T1000 (cell line): ENCODE measurements around the gene CSF3R.
A peak's percentile ranks its signal among the peaks of the same experiment; 100 is the strongest.

Experiments used
- DNase-seq: peaks from one replicate; lab custom pipeline; 2025; ENCODE audit warnings: mixed read lengths; lab: John Stamatoyannopoulos, UW

CSF3R gene

DNA sequence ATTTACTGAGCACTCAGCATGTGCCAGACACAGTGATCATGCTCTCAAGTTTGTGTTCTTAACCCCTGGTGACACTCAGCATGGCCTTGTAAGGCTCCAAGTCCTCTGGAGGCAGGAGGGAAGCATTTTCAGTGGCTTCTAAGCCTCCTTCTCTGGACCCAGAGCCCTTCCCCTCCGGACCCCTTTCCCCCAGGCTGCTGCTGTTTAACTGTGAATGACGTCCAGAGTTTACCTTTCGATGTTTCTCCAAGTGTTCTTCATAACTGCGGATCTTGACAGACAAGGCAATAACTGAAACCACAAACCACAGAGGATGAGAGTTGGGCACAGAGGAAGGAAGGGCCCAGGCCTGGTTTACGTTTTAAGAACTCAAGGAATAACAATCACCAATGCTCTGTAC is 25.0 kb downstream of the CSF3R start:
- no peak for DNase-seq

DNA sequence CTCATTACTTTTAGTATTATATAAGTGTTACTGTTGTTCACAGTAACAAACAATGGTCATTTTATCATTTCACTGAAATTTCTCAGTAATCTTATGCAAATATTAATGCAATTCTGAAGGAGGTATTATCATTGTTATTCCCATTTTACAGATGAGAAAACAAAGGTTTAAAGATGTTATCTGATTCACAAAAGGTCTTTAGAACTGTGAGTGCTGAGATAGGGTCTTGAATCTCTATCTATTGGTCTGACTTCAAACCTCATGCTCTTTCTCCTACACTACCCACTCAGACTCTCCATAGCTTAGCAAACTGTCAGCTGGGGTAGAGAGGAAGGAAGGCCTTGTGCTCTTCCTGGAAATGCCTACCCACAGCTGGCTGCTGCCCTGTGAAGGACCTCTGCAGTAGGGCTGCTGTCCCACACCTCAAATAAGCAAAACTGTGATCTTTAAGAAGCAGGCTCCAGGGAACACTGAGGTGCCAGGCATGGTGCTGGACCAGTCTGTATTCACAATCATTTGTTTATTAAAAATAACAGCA is 26.3 kb downstream of the CSF3R start:
- no peak for DNase-seq

DNA sequence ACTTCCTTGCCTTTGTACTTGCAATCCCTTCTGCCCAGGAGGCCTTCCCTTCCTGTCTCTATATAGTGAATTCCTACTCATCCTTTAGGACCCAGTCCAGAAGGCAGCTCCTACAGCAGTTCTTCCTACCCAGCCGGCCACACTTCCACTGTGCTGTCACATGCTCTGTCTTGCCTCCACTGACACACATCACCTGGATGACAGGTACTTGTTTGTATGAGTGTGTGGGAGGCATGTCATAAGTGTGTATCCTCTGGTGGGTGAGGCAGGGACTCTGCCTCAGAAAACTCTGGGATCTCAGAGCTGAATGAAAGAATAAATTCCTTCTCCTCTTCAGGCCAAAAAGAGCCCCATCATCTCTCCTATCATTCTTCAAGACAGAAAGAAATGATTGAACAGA is 27.3 kb downstream of the CSF3R start:
- DNase-seq: no peak

DNA sequence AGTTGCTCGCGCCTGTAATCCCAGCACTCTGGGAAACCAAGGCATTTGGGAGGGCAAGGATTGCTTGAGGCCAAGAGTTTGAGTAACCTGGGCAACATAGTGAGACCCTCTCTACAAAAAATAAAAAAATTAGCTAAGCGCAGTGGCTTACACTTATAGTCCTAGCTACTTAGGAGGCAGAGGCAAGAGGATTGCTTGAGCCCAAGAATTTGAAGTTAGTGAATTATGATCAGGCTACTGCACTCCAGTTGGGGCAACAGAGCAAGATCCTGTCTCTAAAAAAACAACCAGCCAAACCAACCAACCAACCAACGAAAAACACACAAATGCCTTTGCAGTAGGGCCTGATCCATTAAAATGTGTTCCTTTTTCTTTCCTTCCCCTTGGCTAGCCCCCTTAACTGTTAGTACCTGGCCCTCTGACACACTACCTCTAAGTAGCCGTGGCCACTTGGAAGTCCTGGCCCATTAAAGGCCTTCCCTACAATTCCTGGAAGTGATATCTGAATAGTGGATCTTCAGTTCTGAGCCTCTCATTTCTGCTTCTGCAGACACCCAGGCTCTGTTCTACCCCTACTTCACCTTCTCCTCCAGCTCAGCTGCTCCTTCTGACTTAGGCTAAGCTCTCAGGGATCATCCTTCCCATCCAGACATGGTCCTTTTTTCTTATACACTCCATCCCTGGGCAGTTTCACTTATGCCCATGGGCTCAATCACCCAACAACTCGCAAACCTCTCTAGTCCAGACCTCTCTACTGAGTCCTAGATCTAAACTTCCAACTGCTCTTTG is 28.9 kb downstream of the CSF3R start:
- no peak for DNase-seq

DNA sequence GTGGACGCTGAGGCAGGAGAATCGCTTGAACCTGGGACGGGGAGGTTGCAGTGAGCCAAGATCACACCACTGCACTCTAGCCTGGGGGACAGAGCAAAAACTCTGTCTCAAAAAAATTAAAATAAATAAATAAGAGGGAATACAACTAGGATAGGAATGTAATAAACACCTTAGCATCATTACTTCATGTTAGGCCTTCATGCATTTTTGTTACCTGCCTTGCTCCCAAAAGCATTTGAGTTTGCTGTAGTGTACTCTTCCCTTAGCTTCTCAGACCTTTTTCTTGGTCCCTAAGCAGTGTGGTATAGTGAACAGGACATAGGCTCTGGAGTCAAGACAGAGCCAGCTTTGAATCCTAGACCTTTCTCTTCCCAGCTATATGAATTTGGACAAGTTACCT is 29.7 kb downstream of the CSF3R start:
- no peak for DNase-seq

DNA sequence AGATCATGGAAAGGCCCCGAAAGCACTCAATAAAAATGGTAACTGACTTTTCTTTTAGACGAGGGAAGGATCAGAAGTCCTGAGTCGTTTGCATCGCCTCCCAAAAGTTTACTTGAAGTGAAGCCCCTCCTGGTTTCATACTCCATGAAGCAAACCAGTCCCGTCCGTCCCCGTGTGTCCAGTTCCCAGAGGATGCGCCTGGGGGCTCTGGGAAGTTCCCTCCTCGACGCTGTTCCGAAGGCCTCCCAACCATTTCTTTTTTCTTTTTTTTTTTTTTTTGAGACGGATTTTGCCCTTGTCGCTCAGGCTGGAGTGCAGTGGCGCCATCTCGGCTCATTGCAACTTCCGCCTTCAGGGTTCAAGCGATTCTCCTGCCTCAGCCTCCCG is 31.8 kb downstream of the CSF3R start:
- no peak for DNase-seq

DNA sequence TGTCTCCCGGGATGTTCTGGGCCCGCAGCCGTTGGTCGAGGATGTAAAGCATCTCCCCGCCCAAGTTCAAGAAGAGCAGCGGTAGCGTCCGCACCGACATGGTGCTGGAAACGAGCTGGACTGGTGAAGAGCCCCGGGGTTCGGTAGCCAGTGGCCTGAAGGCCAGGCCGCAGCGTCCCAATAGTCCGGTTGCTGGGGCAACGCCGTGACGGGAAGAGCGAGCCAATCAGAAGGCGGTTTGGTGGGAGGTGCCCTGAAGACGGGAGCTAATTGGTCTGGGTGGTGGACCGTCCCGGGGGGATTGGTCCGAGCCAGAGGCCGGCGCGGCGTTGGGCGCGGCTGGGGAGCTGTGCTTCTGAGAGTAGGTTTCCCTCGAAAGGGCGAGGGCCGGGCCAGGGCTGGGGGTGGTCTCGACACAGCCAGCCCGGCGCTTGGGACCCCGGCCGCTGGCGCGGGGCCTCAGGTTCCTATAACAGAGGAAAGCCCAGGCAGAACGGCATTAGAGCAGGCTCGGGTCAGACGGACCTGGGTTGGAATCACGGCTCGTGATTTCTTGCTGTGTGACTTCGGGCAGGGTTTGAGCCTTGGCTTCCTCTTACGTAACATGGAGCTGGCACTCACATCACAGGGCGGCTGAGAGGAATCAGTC is 32.3 kb downstream of the CSF3R start, which contains the start of gene OSCP1:
Gene OSCP1, minus strand, starts transcription at position 182 of the 649 bp plus-strand sequence. Its CDS starts 82 bp downstream, at position 100.
- peak; percentile 95 for DNase-seq

DNA sequence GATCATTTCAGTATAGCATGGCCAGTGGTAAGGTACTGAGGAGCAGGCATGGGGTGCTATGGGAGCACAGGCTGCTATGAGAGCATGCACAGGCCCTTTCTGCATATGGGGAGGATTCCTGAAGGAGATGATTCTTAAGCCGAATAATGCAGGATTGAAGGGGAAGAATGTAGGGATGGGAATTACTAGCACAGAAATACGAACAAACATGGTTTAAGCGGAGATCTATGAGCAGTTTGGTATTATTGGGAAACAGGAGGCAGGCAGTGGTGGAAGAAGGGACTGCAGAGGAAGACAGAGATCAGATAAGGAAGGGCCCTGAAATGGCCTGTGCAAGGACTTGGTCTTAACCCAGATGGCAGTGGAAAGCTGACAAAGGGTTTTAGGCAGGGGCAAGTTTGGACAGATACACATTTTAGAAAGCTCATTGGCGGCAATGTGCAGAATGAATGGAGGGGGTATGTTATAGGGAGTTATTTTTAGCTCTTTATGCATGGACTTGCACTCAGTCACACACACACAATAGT is 34.1 kb downstream of the CSF3R start:
- no peak for DNase-seq

DNA sequence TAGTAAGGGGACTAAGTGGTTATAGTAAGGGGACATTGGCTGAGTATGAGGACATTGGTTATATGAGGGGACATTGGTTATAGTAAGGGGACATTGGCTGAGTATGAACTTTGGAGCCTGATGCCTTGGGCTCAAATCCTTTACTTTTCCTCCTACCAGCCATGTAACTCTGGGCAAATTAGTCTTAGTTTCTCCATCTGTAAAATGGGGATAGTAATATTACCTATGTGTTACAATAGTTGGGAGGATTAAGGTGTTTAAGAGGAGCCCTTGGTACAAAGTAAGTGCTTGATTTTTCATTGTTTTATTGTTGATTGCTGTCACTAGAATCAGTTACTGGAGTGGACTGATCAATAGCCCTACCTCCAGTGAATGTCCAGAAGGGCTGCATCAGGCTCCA is 35.3 kb downstream of the CSF3R start:
- no peak for DNase-seq

DNA sequence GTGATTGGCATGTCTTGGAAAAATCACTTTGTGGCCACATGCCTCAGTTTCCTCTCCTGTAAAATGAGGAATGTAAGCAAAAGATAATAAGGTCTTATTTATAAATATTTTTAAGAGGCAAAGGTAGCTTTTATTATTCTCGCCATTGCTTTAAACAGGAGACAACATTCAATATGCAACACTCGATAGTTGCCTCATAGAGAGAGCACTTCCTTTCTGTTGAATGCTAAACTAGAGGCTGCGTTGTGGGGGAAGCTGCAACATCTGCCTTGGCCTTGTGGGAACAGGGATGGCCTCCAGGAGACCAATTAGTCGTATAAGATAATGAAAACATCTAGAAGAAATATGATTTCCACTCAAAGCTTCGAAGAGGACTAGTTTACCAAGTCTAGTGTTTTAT is 36.0 kb downstream of the CSF3R start:
- no peak for DNase-seq

DNA sequence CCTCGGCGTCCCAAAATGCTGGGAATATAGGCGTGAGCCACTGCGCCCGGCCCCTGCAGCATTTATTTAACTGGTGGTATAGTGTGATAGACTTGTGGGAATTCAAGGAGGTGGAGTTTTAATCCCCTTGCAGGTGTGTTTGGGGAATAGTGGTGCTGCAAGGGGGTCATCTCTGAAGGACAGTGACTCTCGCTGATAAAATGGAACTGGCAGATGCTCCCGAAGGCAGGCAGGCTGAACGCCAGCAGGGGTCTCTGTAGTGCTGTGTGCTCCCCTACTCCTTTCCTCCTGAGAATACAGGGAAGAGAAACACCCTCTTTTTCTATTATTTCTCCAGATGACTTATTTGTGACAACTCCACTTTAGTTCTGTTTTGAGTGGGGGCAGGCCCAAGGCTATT is 36.4 kb downstream of the CSF3R start:
- DNase-seq: no peak

DNA sequence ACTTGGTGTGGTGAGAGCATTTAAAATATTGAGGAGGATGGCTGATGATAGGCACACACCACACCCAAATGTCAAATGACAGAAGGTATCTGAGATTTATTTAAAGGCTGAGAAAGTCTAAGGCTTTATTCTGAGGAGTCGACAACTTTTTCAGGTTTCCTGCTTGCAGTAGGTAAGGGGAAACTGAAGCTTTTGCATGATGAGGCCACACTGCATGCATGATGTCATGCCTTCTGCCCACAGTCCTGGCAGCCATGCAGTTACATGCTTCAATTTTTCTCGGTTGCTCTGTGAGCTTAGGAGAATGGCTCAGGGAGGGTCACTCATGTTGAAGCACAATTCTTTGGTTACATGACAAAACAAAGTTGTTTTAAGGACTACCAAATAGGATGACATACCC is 39.4 kb downstream of the CSF3R start:
- DNase-seq: no peak

DNA sequence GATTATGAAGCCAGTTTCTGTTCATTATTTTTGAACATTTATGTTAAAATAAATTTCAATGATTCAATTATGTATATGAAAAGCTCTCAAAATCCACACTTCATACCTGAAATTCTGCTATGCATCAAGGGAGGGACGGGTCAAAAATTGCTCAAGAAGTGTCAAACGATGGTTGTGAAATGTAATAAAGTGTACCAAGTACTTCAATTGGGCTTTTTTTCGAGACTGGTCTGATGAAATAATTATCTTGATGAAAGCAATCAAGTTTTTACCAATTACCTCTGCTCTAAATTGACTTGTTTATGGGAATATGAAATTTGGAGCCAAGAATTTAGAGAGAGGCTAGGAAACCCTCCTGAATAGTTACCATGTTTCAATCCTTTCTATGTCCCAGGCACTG is 40.4 kb downstream of the CSF3R start:
- no peak for DNase-seq

DNA sequence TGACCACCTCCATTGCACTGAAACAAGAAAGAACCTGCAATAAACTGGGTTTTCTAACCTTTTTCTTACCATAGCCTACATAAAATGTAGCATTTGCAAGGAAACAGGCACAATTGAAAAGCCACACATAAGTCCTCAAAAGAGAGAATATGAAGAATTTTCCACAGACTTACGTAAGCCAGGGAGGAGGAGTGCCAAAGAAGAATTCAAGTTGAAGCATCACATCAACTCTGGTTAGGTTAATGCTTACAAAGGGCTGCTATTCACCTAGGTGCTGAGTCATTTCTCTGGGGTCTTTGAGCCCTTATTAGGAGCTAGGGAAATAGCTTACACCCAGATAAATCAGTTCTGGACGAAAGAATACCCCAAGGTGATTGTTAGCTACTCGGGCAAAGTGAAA is 42.1 kb downstream of the CSF3R start:
- no peak for DNase-seq

DNA sequence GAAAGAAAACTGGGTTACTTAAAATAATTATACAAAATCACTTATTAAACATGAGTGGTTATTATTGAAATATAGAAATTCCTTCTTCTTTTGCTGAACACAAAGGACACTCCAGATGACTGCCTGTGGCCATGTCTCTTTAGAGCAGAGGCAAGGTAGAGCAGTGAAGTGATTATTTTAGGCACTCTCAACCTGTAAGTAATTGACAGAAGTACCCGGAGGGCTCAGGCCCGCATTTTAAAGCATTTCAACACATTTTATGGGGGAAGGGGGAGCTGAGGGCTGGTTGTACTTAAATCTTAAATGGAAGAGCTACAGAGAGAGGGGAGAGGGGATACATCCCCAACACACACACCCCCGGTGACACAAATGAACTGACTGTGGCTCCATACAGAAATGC is 42.7 kb downstream of the CSF3R start:
- DNase-seq: no peak

DNA sequence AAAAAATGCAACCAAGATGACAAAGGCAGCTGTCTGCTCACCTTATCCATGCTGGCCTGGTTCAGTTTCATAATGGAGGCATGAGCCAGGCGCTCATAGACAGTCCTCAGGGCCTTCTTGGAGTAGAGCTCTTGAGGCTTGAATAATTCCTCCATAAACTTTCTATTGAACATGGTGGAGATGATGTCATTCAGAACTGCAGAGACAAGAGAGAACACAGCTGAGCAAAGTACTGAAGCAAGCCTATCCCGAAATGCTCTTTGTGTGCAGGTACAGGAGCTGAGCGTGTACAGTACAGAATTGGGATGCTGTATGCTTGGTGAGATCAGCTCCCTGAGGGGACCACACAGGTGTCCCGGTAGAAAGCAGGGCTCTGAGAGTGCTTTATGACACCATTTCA is 44.0 kb downstream of the CSF3R start:
- no peak for DNase-seq

DNA sequence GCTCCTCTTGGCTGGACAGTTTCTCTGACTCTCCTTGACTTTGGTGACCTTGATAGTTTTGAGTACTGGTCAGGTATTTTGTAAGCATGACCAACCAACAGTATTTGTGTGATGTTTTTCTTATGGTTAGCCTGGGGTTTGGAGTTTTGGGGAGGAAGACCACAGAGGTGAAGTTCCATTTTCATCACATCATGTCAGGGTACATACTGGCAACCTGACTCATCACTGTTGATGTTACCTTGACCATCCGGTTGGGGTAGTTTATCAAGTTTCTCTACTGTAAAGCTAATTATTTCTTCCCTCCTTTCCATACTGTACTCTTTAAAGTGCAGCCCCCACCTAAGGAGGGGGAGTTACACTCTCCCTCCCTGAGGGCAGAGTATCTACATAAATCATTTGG is 45.9 kb downstream of the CSF3R start:
- DNase-seq: no peak

DNA sequence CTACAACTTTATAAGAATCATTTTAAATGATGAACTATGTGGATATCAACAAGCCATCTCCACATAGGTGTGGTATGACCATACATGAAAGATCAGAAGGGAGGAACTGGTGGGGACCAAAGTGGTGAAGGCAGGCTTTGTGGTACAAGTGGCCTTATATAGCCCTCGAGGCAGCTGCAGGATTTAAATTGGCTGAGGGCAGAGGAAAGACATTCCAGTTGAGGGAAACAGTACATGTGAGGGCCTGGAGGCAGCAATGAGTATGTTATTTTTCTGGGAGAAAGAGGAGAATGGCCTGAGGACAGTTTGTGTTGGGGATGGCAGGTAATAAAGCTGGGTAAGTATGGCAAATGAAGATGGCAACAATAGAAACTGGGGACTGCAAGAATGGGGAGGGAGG is 49.6 kb downstream of the CSF3R start:
- no peak for DNase-seq

DNA sequence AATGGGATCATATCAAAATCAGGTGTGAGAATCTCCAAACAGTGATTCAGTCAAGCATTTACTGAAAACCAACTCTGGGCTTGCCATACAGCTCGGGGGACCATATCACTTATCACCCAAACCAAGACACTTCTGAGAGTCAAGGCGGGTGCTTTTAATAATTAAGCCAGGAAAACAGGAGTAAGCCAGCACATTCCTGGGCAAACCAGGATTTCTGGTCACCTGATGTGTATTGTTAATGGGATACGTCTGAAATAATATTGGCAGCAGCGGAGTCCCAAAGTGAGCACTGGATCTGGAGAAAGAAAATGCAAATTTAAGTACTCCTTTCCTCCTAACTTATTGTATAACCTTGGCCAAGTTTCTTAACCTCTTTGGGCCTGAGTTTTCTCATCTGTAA is 50.1 kb downstream of the CSF3R start:
- no peak for DNase-seq

DNA sequence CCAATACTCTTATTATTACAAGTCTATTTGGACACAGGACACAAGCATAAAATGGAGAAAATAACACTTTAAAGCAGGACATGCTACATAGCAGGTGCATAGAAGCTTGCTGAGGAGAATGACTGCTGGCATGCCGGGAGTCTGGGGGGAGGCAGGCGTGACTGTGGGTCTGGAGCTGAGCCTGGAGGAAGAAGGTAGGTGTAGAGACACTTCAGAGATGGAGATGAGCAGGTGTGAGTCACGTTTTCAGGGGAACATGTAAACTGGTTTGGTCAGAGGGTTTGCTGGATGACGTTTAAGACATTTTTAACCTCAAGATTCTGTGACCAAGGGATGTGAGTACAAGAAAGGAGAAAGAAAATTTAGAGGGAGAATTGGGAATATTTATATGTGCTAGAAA is 56.9 kb downstream of the CSF3R start:
- no peak for DNase-seq

DNA sequence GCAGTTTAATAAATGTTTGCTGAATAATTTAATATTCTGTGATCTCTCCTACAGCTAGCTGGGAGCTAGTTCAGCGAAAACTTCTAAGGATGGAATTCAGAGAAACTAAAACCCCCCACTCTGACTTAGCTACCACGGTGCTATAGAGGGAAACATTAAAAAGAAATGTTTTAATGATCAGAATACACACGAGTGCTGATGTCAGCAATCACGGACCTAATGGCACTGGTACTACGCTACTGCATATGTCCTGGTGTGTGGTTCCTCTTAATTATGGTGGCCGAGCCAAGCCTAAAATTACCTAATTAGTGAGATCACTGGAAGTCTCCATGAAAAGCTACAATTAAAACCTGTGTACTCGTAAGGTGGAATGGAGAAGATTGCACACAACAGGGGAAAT is 61.1 kb downstream of the CSF3R start:
- no peak for DNase-seq

DNA sequence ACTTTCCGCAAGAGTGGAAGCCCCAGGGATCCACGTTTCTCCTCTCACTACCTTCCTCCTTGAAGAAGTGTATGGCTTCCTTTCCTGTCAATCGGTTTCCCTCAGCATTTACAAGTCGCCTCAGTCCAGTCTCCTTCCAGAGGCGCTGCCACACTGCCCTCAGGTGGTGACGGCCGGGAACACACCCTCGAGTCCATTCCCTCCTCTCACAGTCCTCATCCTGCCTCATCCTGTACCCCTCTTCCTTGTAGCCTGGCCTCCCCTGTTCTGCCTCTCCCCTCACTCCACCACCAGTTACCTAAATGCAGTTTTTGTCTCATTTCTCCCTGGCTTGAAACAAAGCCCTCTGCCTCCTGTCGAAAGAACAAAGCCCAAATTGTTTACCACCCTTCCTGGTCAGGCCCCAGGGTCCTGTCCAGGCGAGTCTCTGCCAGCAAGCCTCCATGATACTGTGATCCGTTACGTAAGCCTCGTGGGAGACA is 61.8 kb downstream of the CSF3R start:
- DNase-seq: peak; percentile 77

DNA sequence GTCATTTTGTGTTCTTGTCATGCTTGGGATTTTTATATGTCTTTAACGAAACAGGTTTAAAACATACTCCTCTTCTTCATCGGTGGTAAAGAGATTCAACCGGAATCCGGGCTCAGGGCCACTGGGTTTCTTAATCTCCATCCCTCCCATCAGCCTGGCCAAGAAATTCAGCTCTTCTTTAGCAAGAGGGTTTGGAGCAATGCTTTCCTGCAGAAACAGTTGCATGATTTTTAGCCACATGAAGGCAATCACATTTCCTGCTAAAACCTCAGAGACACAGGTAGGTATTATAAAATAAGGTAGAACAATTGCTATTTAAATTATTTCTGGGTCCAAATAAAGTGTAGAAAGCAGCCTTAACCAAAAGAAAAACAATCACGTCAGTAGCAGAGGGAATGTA is 62.3 kb downstream of the CSF3R start:
- DNase-seq: no peak
